HepG2 (cell line): ENCODE measurements around the gene TOB2. TPM values are rescaled to one million over a fixed set of nuclear protein-coding genes. Genes with fewer than 3 reads are reported as not detected.

Experiments used
- DPF2 ChIP-seq: sonication (generic); formaldehyde crosslinking; IDR thresholded peaks from 2 replicates; pipeline ENCODE4 v1.4.0; 2020; ENCODE audit warnings: mild to moderate bottlenecking, low read depth, missing genetic modification reagents, borderline replicate concordance
- HDAC1 ChIP-seq: sonication (generic); formaldehyde crosslinking; IDR thresholded peaks from 2 replicates; pipeline ENCODE4 v1.5.1; 2020; ENCODE audit warnings: mild to moderate bottlenecking, missing genetic modification reagents
- HIVEP1 ChIP-seq: sonication (generic); formaldehyde crosslinking; IDR thresholded peaks from 2 replicates; pipeline ENCODE4 v1.4.0; 2020; ENCODE audit warnings: mild to moderate bottlenecking, missing genetic modification reagents
- HNRNPK ChIP-seq: fragments of 200-400 bp; formaldehyde crosslinking; IDR thresholded peaks from 2 replicates; pipeline ENCODE4 v1.6.1; 2018; ENCODE audit warnings: low read length, low read depth, moderate library complexity, mild to moderate bottlenecking; ENCODE audit not compliant: poor library complexity, severe bottlenecking
- HNRNPLL ChIP-seq: fragments of 200-400 bp; formaldehyde crosslinking; IDR thresholded peaks from 2 replicates; pipeline ENCODE4 v1.6.1; 2017; ENCODE audit warnings: mild to moderate bottlenecking, low read depth, low read length; ENCODE audit not compliant: poor library complexity, severe bottlenecking
- NFE2L2 ChIP-seq: fragments of 150-350 bp; IDR thresholded peaks from 2 replicates; pipeline ENCODE4 v1.6.1; 2014; ENCODE audit warnings: low read length
- RAD21 ChIP-seq: fragments of 450-650 bp; formaldehyde crosslinking; IDR thresholded peaks from 2 replicates; pipeline ENCODE4 v1.5.0; 2020; ENCODE audit warnings: mild to moderate bottlenecking
- RFX5 ChIP-seq: IDR thresholded peaks from 2 replicates; pipeline ENCODE4 v1.6.1; 2011; ENCODE audit warnings: low read depth, low read length, improper control_type of control experiment
- SUZ12 ChIP-seq: fragments of 150-350 bp; IDR thresholded peaks from 2 replicates; pipeline ENCODE4 v1.6.1; 2014; ENCODE audit warnings: low read depth, low read length
- WIZ ChIP-seq: sonication (generic); formaldehyde crosslinking; IDR thresholded peaks from 2 replicates; pipeline ENCODE4 v1.5.1; 2020; ENCODE audit warnings: mild to moderate bottlenecking, missing genetic modification reagents
- ZNF354B ChIP-seq: sonication (generic); formaldehyde crosslinking; IDR thresholded peaks from 2 replicates; pipeline ENCODE4 v1.8.0; 2022; ENCODE audit warnings: mild to moderate bottlenecking, missing genetic modification reagents
- ZNF451 ChIP-seq: sonication (generic); formaldehyde crosslinking; IDR thresholded peaks from 2 replicates; pipeline ENCODE4 v1.5.0; 2020; ENCODE audit warnings: mild to moderate bottlenecking, missing genetic modification reagents
- polyA plus RNA-seq, 8 experiments: library from polyadenylated mRNA; depleted of rRNA in 3 of 8; stranded (reverse) in 7 of 8; unstranded in 1 of 8; fragments of >200 nt; fragmentation: Illumina TruSeq in 4 of 8; extraction: Trizol in 4 of 8; gene quantifications; 2 replicates each; pipeline versions ENCODE4 v1.2.1 to v1.2.3, GENCODE V29; 2011 to 2016; ENCODE audit warnings: low read depth in 4 of 8, missing spikeins in 1 of 8, mixed read lengths in 1 of 8; ENCODE audit not compliant: insufficient read depth in 1 of 8
- total RNA-seq, 5 experiments: library from RNA; depleted of rRNA; stranded (reverse); fragments of >200 nt; fragmentation: Illumina TruSeq; extraction: Trizol; gene quantifications; 2 replicates each; pipeline ENCODE4 v1.2.3, GENCODE V29; 2016; ENCODE audit warnings: low read depth in 1 of 5
- TF ChIP-seq, protein P1 (sequence below): sonication (generic); formaldehyde crosslinking; IDR thresholded peaks from 2 replicates; pipeline ENCODE4 v1.4.0; 2020; ENCODE audit warnings: missing genetic modification reagents
- TF ChIP-seq, protein P2 (sequence below): sonication (generic); formaldehyde crosslinking; IDR thresholded peaks from 2 replicates; pipeline ENCODE4 v1.4.0; 2020; ENCODE audit warnings: missing genetic modification reagents
- TF ChIP-seq, protein P3 (sequence below): sonication (generic); formaldehyde crosslinking; IDR thresholded peaks from 2 replicates; pipeline ENCODE4 v1.8.1; 2023; ENCODE audit warnings: mild to moderate bottlenecking, missing genetic modification reagents
- TF ChIP-seq, protein P4 (sequence below): sonication (generic); formaldehyde crosslinking; IDR thresholded peaks from 2 replicates; pipeline ENCODE4 v1.5.0; 2020; ENCODE audit warnings: missing genetic modification reagents, mild to moderate bottlenecking, borderline replicate concordance
- TF ChIP-seq, protein P5 (sequence below): IDR thresholded peaks from 2 replicates; pipeline ENCODE4 v1.6.1; 2016

The TOB2 gene
- total and polyA plus RNA-seq, 2 of the 13 experiments (the other 11 are each of a cell fraction or from before 2014, with no cell fraction given), result 12.2 to 13.7 TPM

DNA sequence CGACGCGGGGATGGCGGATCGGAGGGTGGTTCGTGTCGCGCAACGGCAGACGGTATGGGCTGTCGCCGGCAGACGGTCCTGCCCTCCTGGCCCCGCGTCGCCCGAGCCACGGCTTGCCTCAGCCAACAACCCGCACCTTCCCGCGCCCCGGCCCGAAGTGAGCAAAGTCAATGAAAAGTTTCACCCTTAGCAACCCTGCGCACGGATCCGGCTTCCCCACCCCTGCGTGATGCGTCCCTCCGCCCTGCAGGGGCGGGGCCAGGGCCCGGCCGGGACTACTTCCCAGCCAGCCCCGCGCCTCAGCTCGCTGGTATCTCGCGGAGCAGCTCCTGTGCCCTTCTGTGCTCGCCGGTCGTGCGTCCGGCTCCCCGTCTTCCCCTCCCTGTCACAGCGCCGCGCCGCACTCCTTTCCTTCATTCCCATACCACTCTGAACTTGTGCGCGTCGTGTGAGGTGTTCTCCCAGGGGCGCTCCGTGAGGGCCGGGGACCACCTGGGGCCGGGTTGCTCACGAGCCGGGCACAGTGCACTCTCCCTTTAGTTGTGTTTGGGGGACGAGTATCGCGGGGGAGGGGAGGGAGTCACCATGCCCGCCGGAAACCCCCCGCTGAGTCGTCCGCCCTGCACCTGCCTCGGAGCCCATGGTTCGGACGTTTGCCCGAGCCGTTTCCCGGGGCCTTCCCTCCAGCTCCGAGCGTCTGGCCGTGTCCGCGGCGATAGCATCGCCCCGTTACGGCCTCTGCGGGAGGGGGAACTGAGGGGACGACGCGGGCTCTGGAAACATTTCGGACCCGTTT lies at the start of gene TOB2 (continued):
- TF ChIP-seq, protein P1, sequence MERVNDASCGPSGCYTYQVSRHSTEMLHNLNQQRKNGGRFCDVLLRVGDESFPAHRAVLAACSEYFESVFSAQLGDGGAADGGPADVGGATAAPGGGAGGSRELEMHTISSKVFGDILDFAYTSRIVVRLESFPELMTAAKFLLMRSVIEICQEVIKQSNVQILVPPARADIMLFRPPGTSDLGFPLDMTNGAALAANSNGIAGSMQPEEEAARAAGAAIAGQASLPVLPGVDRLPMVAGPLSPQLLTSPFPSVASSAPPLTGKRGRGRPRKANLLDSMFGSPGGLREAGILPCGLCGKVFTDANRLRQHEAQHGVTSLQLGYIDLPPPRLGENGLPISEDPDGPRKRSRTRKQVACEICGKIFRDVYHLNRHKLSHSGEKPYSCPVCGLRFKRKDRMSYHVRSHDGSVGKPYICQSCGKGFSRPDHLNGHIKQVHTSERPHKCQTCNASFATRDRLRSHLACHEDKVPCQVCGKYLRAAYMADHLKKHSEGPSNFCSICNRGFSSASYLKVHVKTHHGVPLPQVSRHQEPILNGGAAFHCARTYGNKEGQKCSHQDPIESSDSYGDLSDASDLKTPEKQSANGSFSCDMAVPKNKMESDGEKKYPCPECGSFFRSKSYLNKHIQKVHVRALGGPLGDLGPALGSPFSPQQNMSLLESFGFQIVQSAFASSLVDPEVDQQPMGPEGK (CRISPR knock-in tag), result peak; percentile 96
- peak; percentile 84 for TF ChIP-seq RAD21 (CRISPR knock-in tag)
- TF ChIP-seq HNRNPLL, result peak; percentile 61
- TF ChIP-seq HNRNPK, result peak; percentile 97
- TF ChIP-seq, protein P2, sequence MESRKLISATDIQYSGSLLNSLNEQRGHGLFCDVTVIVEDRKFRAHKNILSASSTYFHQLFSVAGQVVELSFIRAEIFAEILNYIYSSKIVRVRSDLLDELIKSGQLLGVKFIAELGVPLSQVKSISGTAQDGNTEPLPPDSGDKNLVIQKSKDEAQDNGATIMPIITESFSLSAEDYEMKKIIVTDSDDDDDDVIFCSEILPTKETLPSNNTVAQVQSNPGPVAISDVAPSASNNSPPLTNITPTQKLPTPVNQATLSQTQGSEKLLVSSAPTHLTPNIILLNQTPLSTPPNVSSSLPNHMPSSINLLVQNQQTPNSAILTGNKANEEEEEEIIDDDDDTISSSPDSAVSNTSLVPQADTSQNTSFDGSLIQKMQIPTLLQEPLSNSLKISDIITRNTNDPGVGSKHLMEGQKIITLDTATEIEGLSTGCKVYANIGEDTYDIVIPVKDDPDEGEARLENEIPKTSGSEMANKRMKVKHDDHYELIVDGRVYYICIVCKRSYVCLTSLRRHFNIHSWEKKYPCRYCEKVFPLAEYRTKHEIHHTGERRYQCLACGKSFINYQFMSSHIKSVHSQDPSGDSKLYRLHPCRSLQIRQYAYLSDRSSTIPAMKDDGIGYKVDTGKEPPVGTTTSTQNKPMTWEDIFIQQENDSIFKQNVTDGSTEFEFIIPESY (CRISPR knock-in tag), result peak; percentile 71
- TF ChIP-seq SUZ12, result 0 out of 2 replicates have a peak, but pooled peaks have one; percentile 7
- no peak for TF ChIP-seq ZNF354B
- TF ChIP-seq, protein P3, sequence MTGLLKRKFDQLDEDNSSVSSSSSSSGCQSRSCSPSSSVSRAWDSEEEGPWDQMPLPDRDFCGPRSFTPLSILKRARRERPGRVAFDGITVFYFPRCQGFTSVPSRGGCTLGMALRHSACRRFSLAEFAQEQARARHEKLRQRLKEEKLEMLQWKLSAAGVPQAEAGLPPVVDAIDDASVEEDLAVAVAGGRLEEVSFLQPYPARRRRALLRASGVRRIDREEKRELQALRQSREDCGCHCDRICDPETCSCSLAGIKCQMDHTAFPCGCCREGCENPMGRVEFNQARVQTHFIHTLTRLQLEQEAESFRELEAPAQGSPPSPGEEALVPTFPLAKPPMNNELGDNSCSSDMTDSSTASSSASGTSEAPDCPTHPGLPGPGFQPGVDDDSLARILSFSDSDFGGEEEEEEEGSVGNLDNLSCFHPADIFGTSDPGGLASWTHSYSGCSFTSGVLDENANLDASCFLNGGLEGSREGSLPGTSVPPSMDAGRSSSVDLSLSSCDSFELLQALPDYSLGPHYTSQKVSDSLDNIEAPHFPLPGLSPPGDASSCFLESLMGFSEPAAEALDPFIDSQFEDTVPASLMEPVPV (CRISPR knock-in tag), result peak; percentile 47; the same call in 1 of the 2 replicates
- peak; percentile 51; the same call in 1 of the 2 replicates for TF ChIP-seq DPF2 (CRISPR knock-in tag)
- peak; percentile 90 for TF ChIP-seq ZNF451 (CRISPR knock-in tag)
- TF ChIP-seq HDAC1 (CRISPR knock-in tag), result peak; percentile 88
- peak; percentile 82; the same call in 1 of the 2 replicates for TF ChIP-seq RFX5
- TF ChIP-seq, protein P4, sequence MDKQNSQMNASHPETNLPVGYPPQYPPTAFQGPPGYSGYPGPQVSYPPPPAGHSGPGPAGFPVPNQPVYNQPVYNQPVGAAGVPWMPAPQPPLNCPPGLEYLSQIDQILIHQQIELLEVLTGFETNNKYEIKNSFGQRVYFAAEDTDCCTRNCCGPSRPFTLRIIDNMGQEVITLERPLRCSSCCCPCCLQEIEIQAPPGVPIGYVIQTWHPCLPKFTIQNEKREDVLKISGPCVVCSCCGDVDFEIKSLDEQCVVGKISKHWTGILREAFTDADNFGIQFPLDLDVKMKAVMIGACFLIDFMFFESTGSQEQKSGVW (CRISPR knock-in tag), result peak; percentile 71
- TF ChIP-seq WIZ (CRISPR knock-in tag), result peak; percentile 42; the same call in 1 of the 2 replicates
- TF ChIP-seq NFE2L2, result 0 out of 2 replicates have a peak, but pooled peaks have one; percentile 2
- TF ChIP-seq HIVEP1 (CRISPR knock-in tag), result peak; percentile 88
- TF ChIP-seq, protein P5, sequence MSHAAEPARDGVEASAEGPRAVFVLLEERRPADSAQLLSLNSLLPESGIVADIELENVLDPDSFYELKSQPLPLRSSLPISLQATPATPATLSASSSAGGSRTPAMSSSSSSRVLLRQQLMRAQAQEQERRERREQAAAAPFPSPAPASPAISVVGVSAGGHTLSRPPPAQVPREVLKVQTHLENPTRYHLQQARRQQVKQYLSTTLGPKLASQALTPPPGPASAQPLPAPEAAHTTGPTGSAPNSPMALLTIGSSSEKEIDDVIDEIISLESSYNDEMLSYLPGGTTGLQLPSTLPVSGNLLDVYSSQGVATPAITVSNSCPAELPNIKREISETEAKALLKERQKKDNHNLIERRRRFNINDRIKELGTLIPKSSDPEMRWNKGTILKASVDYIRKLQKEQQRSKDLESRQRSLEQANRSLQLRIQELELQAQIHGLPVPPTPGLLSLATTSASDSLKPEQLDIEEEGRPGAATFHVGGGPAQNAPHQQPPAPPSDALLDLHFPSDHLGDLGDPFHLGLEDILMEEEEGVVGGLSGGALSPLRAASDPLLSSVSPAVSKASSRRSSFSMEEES (CRISPR knock-in tag), result peak; percentile 75; the same call in 1 of the 2 replicates
